Loucy (cell line): Measurements from ENCODE around the gene GINS1.

Experiments
- CTCF ChIP-seq: fragments of 200-600 bp; sonication (generic); conservative IDR thresholded peaks from 2 replicates; pipeline ENCODE4 v1.5.1; 2014; ENCODE audit warnings: mild to moderate bottlenecking, antibody characterized with exemption, low read length
- EZH2phosphoT487 ChIP-seq: fragments of 200-600 bp; IDR thresholded peaks from 2 replicates; pipeline ENCODE4 v1.6.1; 2018; ENCODE audit warnings: antibody characterized with exemption, mild to moderate bottlenecking, moderate library complexity, borderline replicate concordance

- TF ChIP-seq EZH2phosphoT487 (no peak), CTCF (no peak)
These were observed 80.5 kb downstream of the GINS1 start for GRCh38 chr20:25487975-25488374.
